Eye (tissue), 1 donor: ENCODE measurements around the gene ZCCHC3.

Source experiments
- DNase-seq: peaks from one replicate; pipeline ENCODE4 v3.0.0-alpha.2; 2015

ZCCHC3 gene

GRCh38 chr20:347640-348484 lies 50.5 kb downstream of the ZCCHC3 start:
- DNase-seq, result peak; percentile 98

GRCh38 chr20:348972-349841 lies 51.8 kb downstream of the ZCCHC3 start:
- no peak for DNase-seq
